CD14-positive monocyte (primary cell): ENCODE measurements around the gene GRM4. TPM values are rescaled to one million over a fixed set of nuclear protein-coding genes. Genes with fewer than 3 reads are reported as not detected.

Source experiments
- DNase-seq, 3 donors: peaks; one replicate each; pipeline ENCODE4 v3.0.0-alpha.2; 2011 to 2022
- H2AFZ ChIP-seq: 2 replicates; pipeline ENCODE4 v1.6.0; 2012; ENCODE audit warnings: mild to moderate bottlenecking, low read depth, low read length, inconsistent platforms; ENCODE audit not compliant: insufficient read depth, poor library complexity, severe bottlenecking
- H3K27ac ChIP-seq, 2 donors: 1 replicate in 1 of 2; 2 replicates in 1 of 2; pipeline ENCODE4 v1.5.1; 2012 to 2013; ENCODE audit warnings: low read length in 2 of 2, control low read depth in 1 of 2, inconsistent platforms in 1 of 2, low read depth in 1 of 2, mild to moderate bottlenecking in 1 of 2
- H3K27me3 ChIP-seq, 2 donors: one replicate each; pipeline versions ENCODE4 v1.6.0 to v1.6.1; 2011 to 2013; ENCODE audit warnings: low read length in 2 of 2; ENCODE audit not compliant: control insufficient read depth in 2 of 2, insufficient read depth in 2 of 2
- H3K36me3 ChIP-seq, 2 donors: replicated peaks in 1 of 2; 1 replicate in 1 of 2; 2 replicates in 1 of 2; pipeline versions ENCODE4 v1.5.1 to v1.6.1; 2012 to 2013; ENCODE audit warnings: low read length in 2 of 2, control low read depth in 1 of 2, inconsistent platforms in 1 of 2, mild to moderate bottlenecking in 1 of 2; ENCODE audit not compliant: insufficient read depth in 2 of 2, control insufficient read depth in 1 of 2
- H3K4me1 ChIP-seq, 2 donors: 1 replicate in 1 of 2; 2 replicates in 1 of 2; pipeline versions ENCODE4 v1.5.1 to v1.6.1; 2012 to 2013; ENCODE audit warnings: low read length in 2 of 2, control low read depth in 1 of 2, inconsistent platforms in 1 of 2, mild to moderate bottlenecking in 1 of 2, moderate library complexity in 1 of 2; ENCODE audit not compliant: insufficient read depth in 2 of 2, control insufficient read depth in 1 of 2
- H3K4me2 ChIP-seq: replicated peaks from 2 replicates; pipeline ENCODE3; 2012; ENCODE audit warnings: low read length, moderate library complexity, mild to moderate bottlenecking; ENCODE audit not compliant: poor library complexity, severe bottlenecking; ENCODE audit errors: extremely low read depth
- H3K4me3 ChIP-seq, 3 experiments: fragments of 200-600 bp in 1 of 3; sonication (generic) in 1 of 3; replicated peaks in 1 of 3; 1 replicate in 2 of 3; 2 replicates in 1 of 3; pipeline ENCODE4 v1.5.1; 2011 to 2013; ENCODE audit warnings: low read length in 3 of 3, mild to moderate bottlenecking in 3 of 3, control low read depth in 2 of 3, low read depth in 2 of 3, inconsistent platforms in 1 of 3, moderate library complexity in 1 of 3
- H3K79me2 ChIP-seq: 2 replicates; pipeline ENCODE4 v1.6.0; 2012; ENCODE audit warnings: mild to moderate bottlenecking, control low read depth, inconsistent platforms, low read length, moderate library complexity; ENCODE audit not compliant: insufficient read depth
- H3K9ac ChIP-seq: 2 replicates; pipeline ENCODE4 v1.6.0; 2017; ENCODE audit warnings: low read length, mild to moderate bottlenecking; ENCODE audit not compliant: insufficient read depth, poor library complexity, severe bottlenecking
- H3K9me3 ChIP-seq, 2 donors: replicated peaks in 1 of 2; 1 replicate in 1 of 2; 2 replicates in 1 of 2; pipeline versions ENCODE4 v1.5.1 to v1.6.1; 2012 to 2013; ENCODE audit warnings: low read length in 2 of 2, control low read depth in 1 of 2; ENCODE audit not compliant: control insufficient read depth in 1 of 2, insufficient read depth in 1 of 2
- H4K20me1 ChIP-seq: 2 replicates; pipeline ENCODE4 v1.6.0; 2012; ENCODE audit warnings: mild to moderate bottlenecking, low read length, control low read depth, moderate library complexity; ENCODE audit not compliant: insufficient read depth
- H3K27ac Mint-ChIP-seq, 7 donors: one replicate each; pipeline ENCODE4 v1.8.0; 2020; ENCODE audit warnings: mild to moderate bottlenecking in 7 of 7, mixed read lengths in 7 of 7, moderate library complexity in 6 of 7, inconsistent platforms in 2 of 7
- H3K27me3 Mint-ChIP-seq, 3 donors: one replicate each; pipeline ENCODE4 v1.8.0; 2021 to 2022; ENCODE audit warnings: low read depth in 3 of 3, mild to moderate bottlenecking in 3 of 3, mixed read lengths in 3 of 3, moderate library complexity in 3 of 3, inconsistent platforms in 1 of 3
- H3K36me3 Mint-ChIP-seq, 2 donors: one replicate each; pipeline ENCODE4 v1.8.0; 2020; ENCODE audit warnings: mixed read lengths in 2 of 2, inconsistent platforms in 1 of 2, mild to moderate bottlenecking in 1 of 2
- H3K4me1 Mint-ChIP-seq: one replicate; pipeline ENCODE4 v1.8.0; 2020; ENCODE audit warnings: mild to moderate bottlenecking, mixed read lengths
- H3K4me3 Mint-ChIP-seq, 2 donors: one replicate each; pipeline ENCODE4 v1.8.0; 2020; ENCODE audit warnings: mild to moderate bottlenecking in 2 of 2, mixed read lengths in 2 of 2, moderate library complexity in 1 of 2
- H3K9me3 Mint-ChIP-seq, 7 donors: one replicate each; pipeline ENCODE4 v1.8.0; 2020 to 2022; ENCODE audit warnings: mixed read lengths in 7 of 7, mild to moderate bottlenecking in 6 of 7, moderate library complexity in 6 of 7, inconsistent platforms in 2 of 7
- CTCF ChIP-seq: fragments of 200-600 bp; IDR thresholded peaks from one replicate; pipeline ENCODE4 v1.8.0; 2022; ENCODE audit warnings: antibody characterized with exemption, mild to moderate bottlenecking
- WGBS: methylation state at CpG from one replicate; pipeline ENCODE4 v1.1.5; 2013; ENCODE audit warnings: missing lambda C conversion rate; ENCODE audit not compliant: insufficient coverage; 5-methylcytosine and 5-hydroxymethylcytosine counted together
- intact Hi-C, 2 donors: fragments of 100-400 bp; cut with micrococcal nuclease; formaldehyde crosslinking; loops; one replicate each; pipeline versions ENCODE4 v1.15.0 to v1.15.1; 2023
- polyA plus RNA-seq, 3 donors: library from polyadenylated mRNA; depleted of rRNA in 1 of 3; unstranded in 2 of 3; stranded (reverse) in 1 of 3; fragments of 300-500 nt in 2 of 3; fragments of >200 nt in 1 of 3; fragmentation: Illumina TruSeq in 2 of 3; gene quantifications; 1 replicate in 2 of 3; 2 replicates in 1 of 3; pipeline ENCODE4 v1.2.3, GENCODE V29; 2012 to 2021

GRM4 gene
- polyA plus RNA-seq, 3 donors: not detected

DNA sequence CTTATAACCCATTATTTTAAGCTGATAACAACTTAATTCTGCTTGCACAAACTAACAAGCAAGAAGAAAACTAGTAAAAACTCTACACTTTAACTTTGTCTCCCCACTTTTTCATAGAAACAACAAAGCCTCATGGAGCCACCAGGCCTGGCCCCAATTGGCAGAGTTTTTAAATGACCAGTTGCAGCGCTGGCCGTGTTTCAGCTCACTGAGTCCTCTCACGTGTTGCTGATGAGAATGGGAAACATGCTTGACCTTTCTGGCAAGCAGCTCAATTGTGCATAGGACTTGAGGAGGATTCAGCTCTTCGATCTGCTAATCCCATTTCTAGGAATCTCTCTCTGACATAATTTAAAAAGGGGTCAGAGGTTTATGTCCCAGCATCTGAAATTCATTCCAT is 24.5 kb upstream of the GRM4 start:
- H3K79me2 ChIP-seq: no peaks in the 10 kb centered on the region
- no peak overlapping the region for H3K4me3 Mint-ChIP-seq
- no peak overlapping the region for H2AFZ ChIP-seq
- H3K36me3 ChIP-seq: no peaks in the 10 kb centered on the region
- intact Hi-C loops: no loop called here
- TF ChIP-seq CTCF: no peak
- DNase-seq: no peak
- H3K4me1 Mint-ChIP-seq: no peaks in the 10 kb centered on the region
- no peak overlapping the region for H3K9ac ChIP-seq
- no peaks in the 10 kb centered on the region for H3K4me1 ChIP-seq
- H3K27me3 ChIP-seq: no peaks in the 10 kb centered on the region
- H3K4me2 ChIP-seq: no peak overlapping the region
- peaks cover 0 to 4% (median 0%) of the 10 kb centered on the region in 7 donors for H3K9me3 Mint-ChIP-seq
- no peak overlapping the region for H3K27ac Mint-ChIP-seq
- 100% methylated on average over 3 of the region's 4 CpGs for WGBS
- H3K4me3 ChIP-seq: no peak overlapping the region
- no peaks in the 10 kb centered on the region for H4K20me1 ChIP-seq
- peaks cover 2 to 14% (median 3%) of the 10 kb centered on the region in 3 donors for H3K27me3 Mint-ChIP-seq
- H3K27ac ChIP-seq: no peak overlapping the region
- no peaks in the 10 kb centered on the region for H3K9me3 ChIP-seq
- no peaks in the 10 kb centered on the region for H3K36me3 Mint-ChIP-seq

- DNase-seq: no peak
- Mint-ChIP-seq H3K36me3 (no peaks in the 10 kb centered on the region), H3K27ac (no peak overlapping the region), H3K9me3 (peaks cover 0 to 4% (median 0%) of the 10 kb centered on the region in 7 donors), H3K4me1 (no peaks in the 10 kb centered on the region), H3K4me3 (peak overlapping the region in 1 of 2 donors; percentile 9), H3K27me3 (peaks cover 2 to 15% (median 3%) of the 10 kb centered on the region in 3 donors)
- Histone ChIP-seq H3K4me1 (no peaks in the 10 kb centered on the region), H3K27me3 (no peaks in the 10 kb centered on the region), H3K9ac (no peak overlapping the region), H3K9me3 (no peaks in the 10 kb centered on the region), H3K27ac (no peak overlapping the region), H3K79me2 (no peaks in the 10 kb centered on the region), H3K36me3 (no peaks in the 10 kb centered on the region), H3K4me2 (no peak overlapping the region), H2AFZ (no peak overlapping the region), H4K20me1 (no peaks in the 10 kb centered on the region), H3K4me3 (no peak overlapping the region)
- no peak for TF ChIP-seq CTCF
- WGBS: no CpG with 5 or more reads among the region's 1 CpG
- intact Hi-C loops: loop anchor here in 1 of 2 donors (10.0 kb wide), 2 partner anchors 245 to 435 kb away; no protein-coding TSS in a partner anchor
Measured at GRCh38 chr6:34169897-34170296, 24.0 kb upstream of the GRM4 start.
